HepG2 (cell line): Measurements from ENCODE around the gene UGT1A3. TPM values are rescaled to one million over a fixed set of nuclear protein-coding genes. Genes with fewer than 3 reads are reported as not detected.

Experiments
- ATAC-seq: fragments of 200-7000 bp; cut with Tn5 transposase; 3 replicates; pipeline ENCODE4 v1.9.1; 2020; ENCODE audit warnings: mild to moderate bottlenecking, moderate library complexity
- BruUV-seq: library from RNA; stranded (reverse); fragments of 400-500 nt; replicated peaks from 2 replicates; lab custom pipeline; 2021; lab: Mats Ljungman, UMichigan
- CTCF ChIA-PET: fragments of 300-600 bp; formaldehyde crosslinking; extraction: SDS; loops from one replicate; lab custom pipeline; 2021; ENCODE audit warnings: low total read pairs, inconsistent platforms, low intra/inter-chr PET ratio; lab: Yijun Ruan, JAX
- POLR2A ChIA-PET: fragments of 350-600 bp; sonication (Branson Sonifier 250); formaldehyde crosslinking; loops from one replicate; lab custom pipeline; 2020; ENCODE audit warnings: antibody characterized with exemption, inconsistent platforms; lab: Yijun Ruan, JAX
- DNase-seq: peaks from one replicate; pipeline ENCODE4 v3.0.0-alpha.2; 2015; ENCODE audit warnings: low spot score
- FAIRE-seq: peaks from 3 replicates; lab custom pipeline; 2011; peaks lifted over from hg19 to GRCh38; lab: Jason Lieb, UNC
- H2AFZ ChIP-seq: one replicate; pipeline ENCODE4 v1.6.1; 2011; ENCODE audit warnings: low read length, inconsistent platforms
- H3K27ac ChIP-seq: fragments of 300-600 bp; 3 replicates; pipeline ENCODE4 v1.8.0; 2011; ENCODE audit warnings: mixed run types, mild to moderate bottlenecking, mixed read lengths, low read length, inconsistent platforms; ENCODE audit not compliant: insufficient read depth; ENCODE audit errors: extremely low read length
- H3K27me3 ChIP-seq, 2 experiments: fragments of 200-600 bp in 1 of 2; 2 replicates in 1 of 2; 3 replicates in 1 of 2; pipeline versions ENCODE4 v1.6.0 to v1.8.0; 2011; ENCODE audit warnings: low read length in 2 of 2, mild to moderate bottlenecking in 2 of 2, moderate library complexity in 2 of 2, inconsistent platforms in 1 of 2; ENCODE audit not compliant: insufficient read depth in 2 of 2, control insufficient read depth in 1 of 2
- H3K36me3 ChIP-seq, 2 experiments: fragments of 200-600 bp in 1 of 2; replicated peaks in 1 of 2; 2 replicates in 1 of 2; 3 replicates in 1 of 2; pipeline versions ENCODE4 v1.5.1 to v1.8.0; 2011; ENCODE audit warnings: low read length in 2 of 2, inconsistent platforms in 1 of 2; ENCODE audit not compliant: insufficient read depth in 2 of 2, control insufficient read depth in 1 of 2
- H3K4me1 ChIP-seq: 2 replicates; pipeline ENCODE4 v1.5.1; 2012; ENCODE audit warnings: low read length, inconsistent platforms; ENCODE audit not compliant: insufficient read depth
- H3K4me2 ChIP-seq: 2 replicates; pipeline ENCODE4 v1.6.0; 2011; ENCODE audit warnings: low read depth, low read length, inconsistent platforms
- H3K4me3 ChIP-seq, 3 experiments: fragments of 200-600 bp in 1 of 3; sonication (generic), shearing (Covaris generic) in 1 of 3; replicated peaks in 1 of 3; 2 replicates each; pipeline ENCODE4 v1.5.1; 2011 to 2016; ENCODE audit warnings: low read length in 3 of 3, inconsistent platforms in 2 of 3, low read depth in 2 of 3, mild to moderate bottlenecking in 2 of 3, control low read depth in 1 of 3, mixed read lengths in 1 of 3; ENCODE audit not compliant: insufficient read depth in 1 of 3
- H3K79me2 ChIP-seq: one replicate; pipeline ENCODE4 v1.6.1; 2011; ENCODE audit warnings: low read length, inconsistent platforms; ENCODE audit not compliant: insufficient read depth
- H3K9ac ChIP-seq: 2 replicates; pipeline ENCODE4 v1.6.0; 2011; ENCODE audit warnings: mild to moderate bottlenecking, low read depth, low read length, inconsistent platforms; ENCODE audit not compliant: insufficient read depth
- H3K9me3 ChIP-seq: 2 replicates; pipeline ENCODE4 v1.5.1; 2012; ENCODE audit warnings: mild to moderate bottlenecking, low read length
- H4K20me1 ChIP-seq: 2 replicates; pipeline ENCODE4 v1.6.0; 2011; ENCODE audit warnings: inconsistent platforms, mild to moderate bottlenecking, low read length, moderate library complexity; ENCODE audit not compliant: insufficient read depth
- BRD4 ChIP-seq: sonication (generic); formaldehyde crosslinking; IDR thresholded peaks from 2 replicates; pipeline ENCODE4 v1.4.0; 2020; ENCODE audit warnings: missing genetic modification reagents
- CHCHD3 ChIP-seq: sonication (generic); formaldehyde crosslinking; IDR thresholded peaks from 2 replicates; pipeline ENCODE4 v1.8.0; 2022; ENCODE audit warnings: mild to moderate bottlenecking, missing genetic modification reagents, moderate library complexity
- FOXJ3 ChIP-seq: sonication (generic); formaldehyde crosslinking; IDR thresholded peaks from 2 replicates; pipeline ENCODE4 v1.4.0; 2020; ENCODE audit warnings: missing genetic modification reagents, mild to moderate bottlenecking, borderline replicate concordance
- LRRFIP1 ChIP-seq: sonication (generic); formaldehyde crosslinking; conservative IDR thresholded peaks from 2 replicates; pipeline ENCODE4 v1.4.0; 2020; ENCODE audit warnings: missing genetic modification reagents
- MAFG ChIP-seq: sonication (generic); formaldehyde crosslinking; IDR thresholded peaks from 2 replicates; pipeline ENCODE4 v1.5.1; 2020; ENCODE audit warnings: mild to moderate bottlenecking, missing genetic modification reagents
- NFYC ChIP-seq: IDR thresholded peaks from 2 replicates; pipeline ENCODE4 v1.6.1; 2016; ENCODE audit warnings: missing genetic modification reagents, missing compliant biosample characterization
- PLRG1 ChIP-seq: fragments of 450-650 bp; conservative IDR thresholded peaks from 2 replicates; pipeline ENCODE4 v1.6.1; 2016
- SIN3A ChIP-seq: IDR thresholded peaks from 2 replicates; pipeline ENCODE4 v1.6.1; 2011; ENCODE audit warnings: low read depth, mild to moderate bottlenecking, control low read depth, low read length, borderline replicate concordance
- SOX6 ChIP-seq, 2 experiments: fragments of 450-650 bp in 1 of 2; sonication (generic) in 1 of 2; formaldehyde crosslinking in 1 of 2; IDR thresholded peaks; 2 replicates each; pipeline versions ENCODE4 v1.4.0 to v1.6.1; 2017 to 2020; ENCODE audit warnings: antibody characterized with exemption in 1 of 2, mild to moderate bottlenecking in 1 of 2, missing genetic modification reagents in 1 of 2
- TAF1 ChIP-seq: sonication (generic); formaldehyde crosslinking; IDR thresholded peaks from 2 replicates; pipeline ENCODE4 v1.4.0; 2020; ENCODE audit warnings: missing genetic modification reagents
- THYN1 ChIP-seq: sonication (generic); formaldehyde crosslinking; IDR thresholded peaks from 2 replicates; pipeline ENCODE4 v1.8.1; 2023; ENCODE audit warnings: low read depth, mild to moderate bottlenecking, moderate library complexity, missing genetic modification reagents, borderline replicate concordance
- YEATS2 ChIP-seq: sonication (generic); formaldehyde crosslinking; IDR thresholded peaks from 2 replicates; pipeline ENCODE4 v1.4.0; 2020; ENCODE audit warnings: missing genetic modification reagents, borderline replicate concordance
- ZBTB10 ChIP-seq: sonication (generic); formaldehyde crosslinking; IDR thresholded peaks from 2 replicates; pipeline ENCODE4 v1.4.0; 2020; ENCODE audit warnings: missing genetic modification reagents, borderline replicate concordance
- ZNF850 ChIP-seq: sonication (generic); formaldehyde crosslinking; conservative IDR thresholded peaks from 2 replicates; pipeline ENCODE4 v1.9.0; 2021; ENCODE audit warnings: mild to moderate bottlenecking, missing genetic modification reagents
- ZUFSP ChIP-seq: sonication (generic); formaldehyde crosslinking; IDR thresholded peaks from 2 replicates; pipeline ENCODE4 v1.9.0; 2021; ENCODE audit warnings: missing genetic modification reagents, mild to moderate bottlenecking, borderline replicate concordance
- WGBS: methylation state at CpG from one replicate; pipeline ENCODE4 v1.1.6; 2017; ENCODE audit warnings: low lambda C conversion rate; 5-methylcytosine and 5-hydroxymethylcytosine counted together
- in situ Hi-C: cut with HindIII; loops from 2 replicates; pipeline ENCODE4 v1.10.0; 2017; ENCODE audit warnings: low pct_unique_long_range_greater_than_20kb; ENCODE audit not compliant: extremely low pct_ligation_motif_present
- intact Hi-C: fragments of 100-400 bp; cut with micrococcal nuclease; formaldehyde crosslinking; loops from one replicate; pipeline ENCODE4 v1.10.0; 2022; ENCODE audit not compliant: unreplicated experiment
- polyA plus RNA-seq, 8 experiments: library from polyadenylated mRNA; depleted of rRNA in 3 of 8; stranded (reverse) in 7 of 8; unstranded in 1 of 8; fragments of >200 nt; fragmentation: Illumina TruSeq in 4 of 8; extraction: Trizol in 4 of 8; gene quantifications; 2 replicates each; pipeline versions ENCODE4 v1.2.1 to v1.2.3, GENCODE V29; 2011 to 2016; ENCODE audit warnings: low read depth in 4 of 8, missing spikeins in 1 of 8, mixed read lengths in 1 of 8; ENCODE audit not compliant: insufficient read depth in 1 of 8
- total RNA-seq, 5 experiments: library from RNA; depleted of rRNA; stranded (reverse); fragments of >200 nt; fragmentation: Illumina TruSeq; extraction: Trizol; gene quantifications; 2 replicates each; pipeline ENCODE4 v1.2.3, GENCODE V29; 2016; ENCODE audit warnings: low read depth in 1 of 5

UGT1A3 gene
- total and polyA plus RNA-seq, 2 of the 13 experiments (the other 11 are each of a cell fraction or from before 2014, with no cell fraction given) = not detected

- in situ Hi-C loops (no loop called here), intact Hi-C loops (no loop called here)
- Histone ChIP-seq H3K9ac (no peak overlapping the region), H3K79me2 (no peaks in the 10 kb centered on the region), H3K27me3 (peaks cover 3 to 33% of the 10 kb centered on the region in 2 experiments; a peak in 4 of 5 replicates), H2AFZ (no peak overlapping the region), H3K9me3 (no peaks in the 10 kb centered on the region), H3K36me3 (no peaks in the 10 kb centered on the region), H3K4me1 (peaks cover 23% of the 10 kb centered on the region), H3K27ac (no peak overlapping the region), H4K20me1 (no peaks in the 10 kb centered on the region), H3K4me2 (no peak overlapping the region), H3K4me3 (no peak overlapping the region)
- FAIRE-seq (peak; percentile 12), ATAC-seq (peak; percentile 10; the same call in 1 of the 3 replicates), DNase-seq (no peak)
- no TSS peak for BruUV-seq
- CTCF ChIA-PET = no interaction called here
- POLR2A ChIA-PET = no interaction called here
- WGBS = 65% methylated on average over 2 of the region's 2 CpGs
- TF ChIP-seq FOXJ3 (no peak), YEATS2 (no peak), ZNF850 (CRISPR knock-in tag) (no peak), LRRFIP1 (no peak), SOX6 (IDR thresholded peaks at IDR 0.05) (no peak), SOX6 (CRISPR knock-in tag; IDR thresholded peaks at IDR 0.05) (no peak), THYN1 (CRISPR knock-in tag) (no peak), ZUFSP (CRISPR knock-in tag) (no peak), TAF1 (CRISPR knock-in tag) (no peak), CHCHD3 (CRISPR knock-in tag) (no peak), NFYC (CRISPR knock-in tag) (peak; percentile 70), MAFG (CRISPR knock-in tag) (no peak), PLRG1 (no peak), BRD4 (CRISPR knock-in tag) (no peak), ZBTB10 (CRISPR knock-in tag) (no peak), SIN3A (no peak)
These were observed 85.4 kb downstream of the UGT1A3 start for GRCh38 chr2:233814056-233814835.
